ENCODE results near the gene DAPK1. TPM values are rescaled to one million over a fixed set of nuclear protein-coding genes. Genes with fewer than 3 reads are reported as not detected.

DAPK1 gene
- total RNA-seq, 2 experiments from 2014 or later = 1.6 to 1.9 TPM

- peaks cover 18% of the 10 kb centered on the region for H3K27me3 Mint-ChIP-seq
- no peaks in the 10 kb centered on the region for H3K4me1 Mint-ChIP-seq
- H3K27ac Mint-ChIP-seq = no peak overlapping the region
- no peak overlapping the region for H3K4me3 Mint-ChIP-seq
- peaks cover under 1% of the 10 kb centered on the region for H3K9me3 Mint-ChIP-seq
- DNase-seq = no peak
- H3K36me3 Mint-ChIP-seq = no peaks in the 10 kb centered on the region
Observed at GRCh38 chr9:87749335-87750035, 251.8 kb downstream of the DAPK1 start.

GRCh38 chr9:87750726-87751125 lies 253.1 kb downstream of the DAPK1 start:
- H3K27me3 Mint-ChIP-seq = peaks cover 18% of the 10 kb centered on the region

DNA sequence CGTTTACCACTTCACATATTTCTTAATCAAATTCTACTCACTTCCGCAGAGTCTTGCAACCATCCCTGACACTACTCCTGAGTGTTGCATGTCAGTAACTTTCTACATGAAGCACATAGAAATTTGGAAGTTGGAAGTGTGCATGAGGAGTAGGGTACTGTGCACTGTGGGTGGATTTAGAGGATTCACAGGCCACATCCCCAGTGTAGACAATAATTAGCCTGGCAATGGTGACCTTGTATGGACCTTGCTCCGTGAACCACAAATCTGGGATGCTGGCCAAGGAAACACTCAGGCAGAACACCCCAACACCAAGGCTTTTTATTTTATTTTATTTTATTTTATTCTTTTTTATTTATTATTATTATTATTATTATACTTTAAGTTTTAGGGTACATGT lies 253.8 kb downstream of the DAPK1 start:
- H3K4me3 Mint-ChIP-seq = no peak overlapping the region
- H3K36me3 Mint-ChIP-seq = no peaks in the 10 kb centered on the region
- no peaks in the 10 kb centered on the region for H3K9me3 Mint-ChIP-seq
- no peak for DNase-seq
- peaks cover 14% of the 10 kb centered on the region for H3K27me3 Mint-ChIP-seq
- H3K27ac Mint-ChIP-seq = no peak overlapping the region
- H3K4me1 Mint-ChIP-seq = no peaks in the 10 kb centered on the region

More at GRCh38 chr9:87750726-87751125, 253.1 kb downstream of the DAPK1 start:
- no peaks in the 10 kb centered on the region for H3K4me1 Mint-ChIP-seq
- H3K9me3 Mint-ChIP-seq = no peaks in the 10 kb centered on the region
- no peak for DNase-seq
- H3K4me3 Mint-ChIP-seq = no peak overlapping the region
- no peak overlapping the region for H3K27ac Mint-ChIP-seq
- H3K36me3 Mint-ChIP-seq = no peaks in the 10 kb centered on the region

- Mint-ChIP-seq H3K9me3 (no peaks in the 10 kb centered on the region), H3K27ac (no peak overlapping the region), H3K4me3 (no peak overlapping the region), H3K27me3 (peaks cover 11% of the 10 kb centered on the region), H3K36me3 (no peaks in the 10 kb centered on the region), H3K4me1 (no peaks in the 10 kb centered on the region)
- no peak for DNase-seq
Observed at GRCh38 chr9:87751868-87752267, 254.2 kb downstream of the DAPK1 start.

DNA sequence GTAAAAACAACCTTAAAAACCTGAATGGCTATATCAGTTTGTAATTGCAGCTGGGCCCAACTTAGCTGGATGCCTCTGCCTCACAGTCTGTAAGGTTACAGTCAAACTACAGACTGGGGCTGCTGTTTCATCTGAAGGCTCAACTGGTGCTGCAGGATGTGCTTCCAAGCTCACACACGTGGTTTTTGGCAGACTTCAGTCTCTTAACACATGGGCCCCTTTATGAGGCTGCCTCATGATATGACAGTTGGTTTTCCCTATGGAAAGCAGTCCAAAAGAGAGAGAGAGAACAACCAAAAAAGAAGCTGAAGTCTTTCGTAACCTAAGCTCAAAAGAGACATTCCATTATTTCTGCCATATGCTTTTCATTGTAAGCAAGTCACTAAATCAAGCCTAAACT lies 255.6 kb downstream of the DAPK1 start:
- Mint-ChIP-seq H3K27ac (no peak overlapping the region), H3K9me3 (no peaks in the 10 kb centered on the region)

More for the DNA sequence above, 255.6 kb downstream of the DAPK1 start:
- Mint-ChIP-seq H3K4me3 (no peak overlapping the region), H3K27me3 (peaks cover 11% of the 10 kb centered on the region), H3K36me3 (no peaks in the 10 kb centered on the region), H3K4me1 (no peaks in the 10 kb centered on the region)
- no peak for DNase-seq

Other genes starting within 250 kb of the DAPK1 start
- 1 to 10 TPM; 1.4 to 1.5 TPM for gene CTSL, start 228.3 kb downstream of the DAPK1 start, total RNA-seq